Fibroblast of gingiva (primary cell): ENCODE data around the gene FKRP.

Source experiments
- DNase-seq: peaks from one replicate; pipeline ENCODE4 v3.0.0-alpha.2; 2011; ENCODE audit warnings: low read depth

The FKRP gene

GRCh38 chr19:46719629-46720502 lies 26.0 kb upstream of the FKRP start:
- no peak for DNase-seq

- DNase-seq: no peak
These were observed 25.2 kb upstream of the FKRP start for GRCh38 chr19:46720503-46721239.

DNA sequence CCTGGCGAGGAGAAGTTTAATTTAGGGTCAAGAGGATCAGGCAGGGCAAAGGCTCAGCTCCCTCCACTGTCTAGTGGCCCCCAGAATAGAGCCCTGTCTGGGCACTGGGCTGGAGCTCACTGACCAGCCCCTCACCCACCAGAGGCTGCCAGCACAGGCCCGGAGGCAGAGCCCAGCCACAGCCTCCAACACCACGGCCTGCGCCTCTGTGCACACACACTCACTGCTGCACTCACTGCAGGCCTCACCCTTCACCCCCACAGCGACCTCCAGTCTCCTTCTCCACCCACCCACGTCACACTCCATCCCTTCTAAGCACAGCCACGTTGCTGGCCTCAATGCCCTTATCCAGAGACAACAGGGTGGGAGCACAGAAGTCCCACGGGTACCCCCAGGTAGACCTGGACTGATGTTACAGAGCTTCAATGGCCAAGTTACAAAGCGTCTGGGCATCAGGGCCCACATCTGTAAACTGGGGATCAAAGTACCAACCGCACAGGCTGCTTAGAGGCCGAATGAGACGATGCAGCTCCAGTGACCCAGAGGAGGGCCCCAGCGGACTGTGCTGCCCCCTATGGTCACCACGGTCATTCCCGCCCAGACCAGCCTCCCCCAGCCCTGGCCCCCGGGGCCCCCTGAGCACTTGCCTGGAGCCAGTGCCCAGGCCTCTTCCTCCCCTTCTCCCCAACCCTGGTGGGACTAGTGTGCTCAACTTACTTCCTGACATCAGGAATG lies 24.4 kb upstream of the FKRP start:
- no peak for DNase-seq

GRCh38 chr19:46722004-46722380 lies 23.9 kb upstream of the FKRP start:
- no peak for DNase-seq

DNA sequence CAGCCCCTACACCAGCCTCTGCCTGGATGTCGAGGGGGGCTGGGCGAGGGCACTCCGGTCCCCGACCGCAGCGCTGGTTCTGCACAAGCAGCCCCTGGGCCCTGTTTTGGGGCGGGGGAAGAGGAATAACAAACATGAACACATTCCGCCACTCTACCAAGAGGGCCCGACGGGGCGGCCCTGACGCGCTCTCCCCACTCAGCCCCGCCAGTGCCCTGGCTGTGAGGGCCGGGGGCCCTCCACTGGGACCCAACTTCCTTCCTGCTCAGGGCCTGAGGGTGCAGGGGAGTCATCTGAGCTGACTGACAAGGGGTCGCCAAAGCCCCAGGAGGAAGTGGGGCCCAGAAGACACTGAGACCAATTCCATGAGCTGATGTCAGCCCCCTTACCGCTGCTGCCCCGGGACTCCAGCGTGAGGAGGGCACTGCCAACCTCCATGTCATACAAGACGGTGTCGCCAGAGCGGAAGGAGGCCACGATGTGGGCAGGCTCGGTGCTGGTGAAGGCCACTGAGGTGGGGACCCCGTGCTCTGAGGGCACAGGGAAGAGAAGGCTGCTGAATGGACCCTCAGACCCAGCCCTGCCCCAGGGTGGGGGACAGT lies 23.3 kb upstream of the FKRP start:
- DNase-seq: no peak

- DNase-seq: no peak
These were observed 22.8 kb upstream of the FKRP start for GRCh38 chr19:46723023-46723461.

- no peak for DNase-seq
These were observed 22.4 kb upstream of the FKRP start for GRCh38 chr19:46723471-46723870.

DNA sequence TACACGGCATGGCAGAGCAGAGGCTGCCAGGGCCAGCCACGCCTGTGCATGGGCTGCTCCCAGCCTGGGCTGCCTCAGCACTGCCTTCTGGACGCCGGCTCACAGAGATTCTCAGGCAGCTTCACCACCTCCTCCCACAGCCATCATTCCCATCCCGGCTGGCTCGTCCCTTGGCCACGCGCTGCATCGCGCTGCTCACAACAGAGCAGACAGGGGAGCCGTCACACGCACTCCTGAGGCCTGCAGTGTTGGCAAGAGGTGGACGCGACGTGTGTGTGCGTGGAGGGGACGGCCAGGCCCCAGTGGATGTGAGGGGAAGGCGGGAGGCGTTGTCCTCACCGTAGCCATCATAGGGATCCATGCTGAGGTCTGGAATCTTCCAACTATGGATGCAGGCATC lies 21.4 kb upstream of the FKRP start:
- no peak for DNase-seq

- no peak for DNase-seq
These were observed 20.6 kb upstream of the FKRP start for GRCh38 chr19:46725036-46725820.

DNA sequence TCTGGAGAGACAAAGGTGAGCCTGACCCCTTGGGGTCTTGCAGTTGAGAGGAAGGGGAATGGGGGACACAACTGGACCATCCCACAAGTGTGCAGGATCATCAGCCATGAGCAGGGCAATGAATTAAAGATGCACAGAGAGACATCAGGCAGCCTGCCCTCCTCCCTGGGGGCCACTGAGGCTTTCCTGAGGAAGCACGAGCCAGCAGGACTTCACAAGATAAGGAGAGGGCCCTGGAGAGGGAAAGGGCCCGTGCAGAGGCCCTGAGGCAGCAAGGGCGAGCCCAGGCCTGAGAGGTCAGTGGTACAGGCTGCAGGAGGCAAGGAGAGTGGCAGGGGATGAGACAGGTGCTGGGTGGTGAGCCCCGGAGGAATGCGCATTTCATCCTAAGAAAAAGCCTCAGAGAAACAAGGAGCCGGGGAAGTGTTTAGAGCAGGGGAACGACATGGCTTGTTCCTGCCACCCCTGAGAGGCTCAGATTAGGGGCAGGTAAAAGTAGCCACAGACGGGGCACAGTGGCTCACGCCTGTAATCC lies 19.9 kb upstream of the FKRP start:
- DNase-seq: no peak

GRCh38 chr19:46726551-46726950 lies 19.3 kb upstream of the FKRP start:
- no peak for DNase-seq

DNA sequence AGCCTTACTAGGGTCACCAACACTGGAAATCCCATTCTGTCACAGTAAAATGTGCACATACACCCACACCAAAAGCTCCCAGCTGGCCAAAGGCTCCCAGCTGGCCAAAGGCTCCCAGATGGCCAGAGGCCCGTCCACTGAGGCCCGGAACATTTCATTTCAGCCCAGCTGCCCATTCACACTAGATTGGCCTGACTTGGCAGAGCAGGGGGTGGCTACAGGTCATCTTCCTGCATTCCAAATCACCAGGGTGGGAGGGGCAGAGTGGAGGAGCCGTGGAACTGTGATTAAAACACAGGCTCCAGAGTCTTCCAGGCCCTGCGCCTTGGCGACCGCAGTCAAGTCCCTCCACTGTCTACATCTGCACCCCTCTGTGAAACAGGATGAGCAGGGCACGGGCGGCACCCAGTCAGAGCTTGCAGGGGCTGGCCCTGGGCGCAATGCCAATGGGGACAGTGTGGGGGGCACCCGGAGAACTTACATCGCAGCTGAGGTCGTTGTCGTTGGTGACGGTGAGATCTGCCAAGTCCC lies 18.8 kb upstream of the FKRP start:
- no peak for DNase-seq

DNA sequence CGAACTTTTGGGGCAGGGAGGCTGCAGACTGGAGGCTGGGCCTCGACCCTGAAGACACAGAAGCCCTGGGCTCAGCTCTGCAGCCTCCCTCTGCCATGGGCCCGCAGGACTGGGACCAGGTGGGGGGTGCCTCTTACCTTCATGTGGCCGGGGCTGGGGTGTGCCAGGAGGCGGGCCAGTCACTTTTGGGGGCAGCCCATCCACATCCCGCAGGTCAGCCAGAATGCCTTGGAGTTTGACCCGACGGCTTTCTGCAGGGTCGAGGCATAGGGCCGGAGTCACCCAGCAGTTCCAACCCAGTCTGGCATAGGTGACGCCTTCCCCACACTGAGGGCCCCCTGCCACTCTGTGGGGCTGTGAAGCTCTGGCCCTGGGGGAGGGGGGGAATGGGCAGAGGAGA lies 18.1 kb upstream of the FKRP start:
- DNase-seq: no peak

DNA sequence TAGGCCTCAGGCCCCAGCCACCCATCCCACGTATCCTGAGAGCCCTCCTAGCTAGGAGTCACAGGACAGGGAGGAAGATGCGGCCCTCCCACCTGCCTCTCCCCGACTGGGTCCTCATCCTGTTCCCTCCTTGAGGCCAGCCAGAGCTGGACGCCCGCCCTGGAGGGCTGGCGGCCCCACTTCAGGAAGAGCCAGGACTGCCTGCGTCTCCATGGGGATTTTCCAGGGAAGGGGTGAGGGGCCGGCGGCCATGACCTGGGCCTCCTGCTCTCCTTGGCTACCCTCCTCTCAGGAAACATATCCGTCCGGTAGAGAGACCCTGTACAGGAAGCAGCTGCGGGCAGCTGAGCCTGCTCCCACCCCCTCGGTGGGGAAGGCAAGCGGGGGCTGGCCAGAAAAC lies 17.6 kb upstream of the FKRP start:
- no peak for DNase-seq

GRCh38 chr19:46728693-46729339 lies 17.0 kb upstream of the FKRP start:
- DNase-seq: peak; percentile 27

GRCh38 chr19:46729696-46730095 lies 16.2 kb upstream of the FKRP start:
- DNase-seq: no peak

DNA sequence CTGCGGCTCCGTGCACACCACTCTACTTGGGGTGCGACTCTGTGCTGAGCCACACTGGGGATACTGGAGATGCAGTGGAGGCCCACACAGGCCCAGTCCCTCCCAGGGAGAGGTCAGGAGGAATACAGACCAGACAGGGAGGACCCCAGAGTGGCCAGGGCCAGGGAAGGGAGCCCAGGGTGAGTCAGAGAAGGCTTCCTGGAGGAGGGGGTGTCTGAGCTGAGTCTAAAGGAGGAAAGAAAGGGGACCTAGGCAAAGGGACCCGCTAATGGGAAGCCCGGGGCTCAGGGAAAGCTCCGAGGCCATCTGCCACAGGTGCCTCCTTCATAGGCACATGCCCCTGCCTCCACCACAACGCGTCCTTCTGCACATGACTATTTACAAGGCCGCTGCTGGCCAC lies 15.7 kb upstream of the FKRP start:
- DNase-seq: no peak

DNA sequence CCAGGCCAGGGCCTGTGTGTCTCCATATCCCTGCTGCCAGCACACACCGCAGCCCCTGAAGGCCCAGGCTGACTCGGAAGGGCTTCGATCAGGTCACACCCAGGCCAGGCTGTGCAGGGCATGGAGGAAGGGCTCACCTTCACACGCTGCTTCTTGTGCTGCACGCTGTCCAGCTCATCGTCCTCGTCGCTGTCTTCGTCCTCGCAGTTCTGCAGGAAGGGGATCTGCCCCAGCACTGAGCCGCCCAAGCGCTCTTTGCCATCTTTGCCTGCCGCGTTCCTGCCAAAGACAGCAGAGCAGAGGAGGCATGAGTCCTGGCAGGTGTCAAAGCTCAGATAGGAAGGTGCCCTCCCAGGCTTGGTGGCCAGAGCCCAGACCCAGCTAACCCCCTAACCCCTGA lies 15.3 kb upstream of the FKRP start:
- DNase-seq: no peak

DNA sequence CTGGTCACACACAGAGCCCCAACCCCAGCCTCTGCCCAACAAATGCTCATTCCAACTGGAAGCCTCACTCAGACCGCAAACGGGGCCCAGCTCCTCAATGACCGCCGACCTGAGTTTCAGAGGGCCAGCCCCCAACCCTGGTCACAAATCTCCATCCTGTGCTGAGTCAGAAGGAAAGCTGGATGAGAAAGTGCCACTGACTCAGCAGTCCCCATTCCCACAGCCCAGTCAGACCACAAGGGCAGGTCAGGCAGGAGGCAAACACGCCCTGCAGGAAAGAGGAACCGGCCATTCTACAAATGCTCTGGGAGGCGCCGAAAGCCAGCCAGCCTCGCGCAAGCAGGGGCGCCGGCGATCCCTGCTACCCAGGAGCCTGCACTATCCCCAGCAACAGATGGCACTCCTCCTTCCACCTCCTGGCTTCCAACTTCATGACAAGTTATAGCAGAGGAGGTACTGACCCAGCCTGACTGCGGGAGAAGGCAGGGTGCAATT lies 14.8 kb upstream of the FKRP start:
- peak; percentile 62 for DNase-seq

DNA sequence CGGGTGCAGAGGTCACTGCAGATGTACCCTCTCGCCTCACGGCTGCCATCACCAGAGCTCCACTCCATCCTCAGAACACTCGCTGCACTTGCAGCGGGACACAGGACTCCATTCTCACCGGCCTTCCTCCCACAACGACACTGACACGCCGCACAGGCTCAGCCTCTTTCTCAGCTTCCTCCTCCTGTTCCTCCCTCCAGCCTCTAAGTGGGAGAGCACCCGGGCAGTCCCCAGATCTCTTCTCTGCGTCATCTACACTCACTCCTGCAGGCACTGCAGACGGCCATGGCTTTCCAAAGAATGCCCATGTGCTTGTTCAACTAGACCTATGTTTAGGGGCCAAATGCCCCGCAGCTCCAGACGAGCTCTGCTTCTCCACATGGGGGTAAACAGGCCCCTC lies 14.3 kb upstream of the FKRP start:
- DNase-seq: no peak
